Endothelial cell of umbilical vein (primary cell): ENCODE data around the gene KCNJ6. TPM values are rescaled to one million over a fixed set of nuclear protein-coding genes. Genes with fewer than 3 reads are reported as not detected.

Source experiments
- BruUV-seq: library from RNA; stranded (reverse); fragments of 400-500 nt; replicated peaks from 2 replicates; lab custom pipeline; 2021; lab: Mats Ljungman, UMichigan
- CTCF ChIA-PET: fragments of 300-600, 350-600 bp; sonication (Branson Sonifier 250); formaldehyde crosslinking; loops from one replicate; lab custom pipeline; 2021; ENCODE audit warnings: antibody characterized with exemption, inconsistent platforms; lab: Charles Lee
- POLR2A ChIA-PET: fragments of 300-600, 350-600 bp; sonication (Branson Sonifier 250); formaldehyde crosslinking; loops from one replicate; lab custom pipeline; 2021; ENCODE audit warnings: antibody characterized with exemption, inconsistent platforms; lab: Charles Lee
- DNase-seq: peaks from one replicate; pipeline ENCODE4 v3.0.0-alpha.2; 2011; ENCODE audit warnings: low read depth, low spot score
- FAIRE-seq: peaks from 2 replicates; lab custom pipeline; 2011; peaks lifted over from hg19 to GRCh38; lab: Jason Lieb, UNC
- H2AFZ ChIP-seq: 2 replicates; pipeline ENCODE4 v1.6.0; 2012; ENCODE audit warnings: low read depth, low read length, control low read depth, inconsistent platforms
- H3K27ac ChIP-seq: 2 replicates; pipeline ENCODE4 v1.5.1; 2011; ENCODE audit warnings: low read depth, mild to moderate bottlenecking, control low read depth, low read length, moderate library complexity; ENCODE audit not compliant: insufficient read depth
- H3K27me3 ChIP-seq, 2 experiments: 2 replicates each; pipeline versions ENCODE4 v1.6.0 to v1.6.1; 2011; ENCODE audit warnings: low read length in 2 of 2, mixed read lengths in 1 of 2; ENCODE audit not compliant: control insufficient read depth in 2 of 2, insufficient read depth in 2 of 2
- H3K36me3 ChIP-seq, 2 experiments: 2 replicates in 1 of 2; 3 replicates in 1 of 2; pipeline ENCODE4 v1.5.1; 2011; ENCODE audit warnings: low read length in 2 of 2, mild to moderate bottlenecking in 1 of 2, moderate library complexity in 1 of 2; ENCODE audit not compliant: control insufficient read depth in 2 of 2, insufficient read depth in 2 of 2; ENCODE audit errors: extremely low read depth in 1 of 2
- H3K4me1 ChIP-seq: 3 replicates; pipeline ENCODE4 v1.5.1; 2011; ENCODE audit warnings: mild to moderate bottlenecking, low read length; ENCODE audit not compliant: control insufficient read depth, insufficient read depth; ENCODE audit errors: extremely low read depth
- H3K4me2 ChIP-seq: 2 replicates; pipeline ENCODE4 v1.6.1; 2011; ENCODE audit warnings: low read length, control low read depth, mixed read lengths; ENCODE audit not compliant: insufficient read depth
- H3K4me3 ChIP-seq, 3 experiments: fragments of 200-600 bp in 1 of 3; sonication (generic), shearing (Covaris generic) in 1 of 3; replicated peaks in 1 of 3; 2 replicates each; pipeline ENCODE4 v1.5.1; 2011 to 2016; ENCODE audit warnings: control low read depth in 3 of 3, low read length in 3 of 3, mild to moderate bottlenecking in 2 of 3, inconsistent platforms in 1 of 3, low read depth in 1 of 3, moderate library complexity in 1 of 3; ENCODE audit not compliant: insufficient read depth in 1 of 3
- H3K79me2 ChIP-seq: 2 replicates; pipeline ENCODE4 v1.6.0; 2012; ENCODE audit warnings: low read length, inconsistent platforms; ENCODE audit not compliant: control insufficient read depth, insufficient read depth
- H3K9ac ChIP-seq: replicated peaks from 2 replicates; pipeline ENCODE3; 2011; ENCODE audit warnings: low read length, control low read depth; ENCODE audit not compliant: insufficient read depth; ENCODE audit errors: extremely low read depth
- H3K9me1 ChIP-seq: replicated peaks from 3 replicates; pipeline ENCODE4 v1.6.0; 2011; ENCODE audit warnings: mild to moderate bottlenecking, low read length; ENCODE audit not compliant: control insufficient read depth, insufficient read depth; ENCODE audit errors: extremely low read depth
- H3K9me3 ChIP-seq: replicated peaks from 2 replicates; pipeline ENCODE4 v1.5.1; 2012; ENCODE audit warnings: low read length, inconsistent platforms; ENCODE audit not compliant: control insufficient read depth, insufficient read depth
- H4K20me1 ChIP-seq: replicated peaks from 2 replicates; pipeline ENCODE3; 2011; ENCODE audit warnings: mild to moderate bottlenecking, low read length; ENCODE audit not compliant: control insufficient read depth, insufficient read depth; ENCODE audit errors: extremely low read depth
- CTCF ChIP-seq, 2 donors: IDR thresholded peaks; 1 replicate in 1 of 2; 2 replicates in 1 of 2; pipeline ENCODE4 v1.5.1; 2011; ENCODE audit warnings: low read length in 2 of 2, mild to moderate bottlenecking in 2 of 2, moderate library complexity in 2 of 2, control low read depth in 1 of 2, inconsistent platforms in 1 of 2, low read depth in 1 of 2; ENCODE audit not compliant: insufficient read depth in 1 of 2; ENCODE audit errors: extremely low read depth in 1 of 2
- EZH2 ChIP-seq: IDR thresholded peaks from 2 replicates; pipeline ENCODE4 v1.6.1; 2012; ENCODE audit warnings: borderline replicate concordance, low read depth, mild to moderate bottlenecking, moderate library complexity, low read length, inconsistent platforms; ENCODE audit not compliant: severe bottlenecking
- GATA2 ChIP-seq: IDR thresholded peaks from 2 replicates; pipeline ENCODE4 v1.7.0; 2011; ENCODE audit warnings: low read depth, mild to moderate bottlenecking, moderate library complexity, mixed read lengths, low read length; ENCODE audit not compliant: insufficient read length, insufficient read depth
- JUN ChIP-seq: IDR thresholded peaks from 2 replicates; pipeline ENCODE4 v1.6.1; 2011; ENCODE audit warnings: borderline replicate concordance, low read depth; ENCODE audit not compliant: insufficient read length, insufficient read depth
- MAX ChIP-seq: IDR thresholded peaks from 2 replicates; pipeline ENCODE4 v1.6.1; 2011; ENCODE audit not compliant: insufficient read depth, insufficient read length
- MYC ChIP-seq: IDR thresholded peaks from one replicate; pipeline ENCODE4 v1.6.1; 2011; ENCODE audit warnings: mild to moderate bottlenecking, low read depth, low read length
- POLR2A ChIP-seq: IDR thresholded peaks from 2 replicates; pipeline ENCODE4 v1.6.1; 2012; ENCODE audit warnings: low read depth, mild to moderate bottlenecking, control low read depth, low read length
- POLR2AphosphoS5 ChIP-seq: IDR thresholded peaks from 2 replicates; pipeline ENCODE4 v1.6.1; 2012; ENCODE audit warnings: low read depth, mild to moderate bottlenecking, control low read depth, low read length, moderate library complexity; ENCODE audit not compliant: insufficient read depth
- dilution Hi-C: fragments of 300-500 bp; cut with MboI; formaldehyde crosslinking; loops from one replicate; pipeline ENCODE4 v1.15.0; 2019; ENCODE audit warnings: low sequenced_read_pairs; ENCODE audit not compliant: extremely low pct_ligation_motif_present
- intact Hi-C: fragments of 100-400 bp; cut with micrococcal nuclease; formaldehyde crosslinking; loops from one replicate; pipeline ENCODE4 v1.10.0; 2022
- polyA plus RNA-seq, 4 experiments: library from polyadenylated mRNA; depleted of rRNA in 3 of 4; stranded (reverse) in 3 of 4; unstranded in 1 of 4; fragments of >200 nt; gene quantifications; 2 replicates each; pipeline versions ENCODE4 v1.2.1 to v1.2.3, GENCODE V29; 2011 to 2012; ENCODE audit warnings: missing spikeins in 1 of 4
- total RNA-seq: library from RNA; stranded (reverse); gene quantifications from 2 replicates; pipeline ENCODE4 v1.2.3, GENCODE V29; 2021

The KCNJ6 gene
- total and polyA plus RNA-seq, 2 donors (not counting 3 experiments of a cell fraction or from before 2014, with no cell fraction given): not detected

- DNase-seq: no peak
- H3K4me2 ChIP-seq: no peak overlapping the region
- dilution Hi-C loops: no loop called here
- no peak overlapping the region for H3K27ac ChIP-seq
- H3K9me3 ChIP-seq: no peaks in the 10 kb centered on the region
- H3K4me3 ChIP-seq: no peak overlapping the region
- ChIA-PET POLR2A (no interaction called here), CTCF (no interaction called here)
- H3K79me2 ChIP-seq: no peaks in the 10 kb centered on the region
- peaks cover 0 to 6% of the 10 kb centered on the region in 2 experiments for H3K27me3 ChIP-seq
- H3K9ac ChIP-seq: no peak overlapping the region
- no peaks in the 10 kb centered on the region for H3K4me1 ChIP-seq
- no TSS peak for BruUV-seq
- no peak for FAIRE-seq
- no peaks in the 10 kb centered on the region for H4K20me1 ChIP-seq
- no peaks in the 10 kb centered on the region for H3K9me1 ChIP-seq
- intact Hi-C loops: no loop called here
- TF ChIP-seq EZH2 (no peak), JUN (no peak), POLR2AphosphoS5 (no peak), MAX (no peak), CTCF (IDR thresholded peaks at IDR 0.05; ENCODE audit: extremely low read depth in 1 of 2, insufficient read depth in 1 of 2, low read depth in 1 of 2, low read length in 2 of 2) (no peak), POLR2A (no peak), GATA2 (no peak), MYC (no peak)
- no peak overlapping the region for H2AFZ ChIP-seq
- no peaks in the 10 kb centered on the region for H3K36me3 ChIP-seq
Observed at GRCh38 chr21:37753122-37753599, 163.1 kb downstream of the KCNJ6 start.
